Spleen (tissue), 11 donors: Measurements from ENCODE around the gene EYS. TPM values are rescaled to one million over a fixed set of nuclear protein-coding genes. Genes with fewer than 3 reads are reported as not detected.

Source experiments
- DNase-seq: peaks from one replicate; pipeline ENCODE4 v3.0.0-alpha.2; 2020
- H3K27ac ChIP-seq, 8 donors: fragments of 200-600 bp; sonication (generic) in 7 of 8; 1 replicate in 4 of 8; 2 replicates in 4 of 8; pipeline versions ENCODE4 v1.5.0 to v1.8.0; 2016 to 2021; ENCODE audit warnings: inconsistent platforms in 4 of 8, mild to moderate bottlenecking in 4 of 8, moderate library complexity in 1 of 8
- H3K27me3 ChIP-seq, 7 donors: fragments of 200-600 bp; sonication (generic) in 6 of 7; replicated peaks in 1 of 7; 1 replicate in 4 of 7; 2 replicates in 3 of 7; pipeline versions ENCODE4 v1.5.0 to v1.8.0; 2016 to 2021; ENCODE audit warnings: inconsistent platforms in 3 of 7, mild to moderate bottlenecking in 1 of 7
- H3K36me3 ChIP-seq, 6 donors: fragments of 200-600 bp; sonication (generic) in 5 of 6; 1 replicate in 4 of 6; 2 replicates in 2 of 6; pipeline versions ENCODE4 v1.5.0 to v1.8.0; 2016 to 2021; ENCODE audit warnings: inconsistent platforms in 2 of 6
- H3K4me1 ChIP-seq, 6 donors: fragments of 200-600 bp; sonication (generic) in 5 of 6; 1 replicate in 3 of 6; 2 replicates in 3 of 6; pipeline versions ENCODE4 v1.5.0 to v1.8.0; 2016 to 2021; ENCODE audit warnings: inconsistent platforms in 3 of 6
- H3K4me3 ChIP-seq, 8 donors: fragments of 200-600 bp; sonication (generic) in 7 of 8; 1 replicate in 4 of 8; 2 replicates in 4 of 8; pipeline versions ENCODE4 v1.5.0 to v1.8.0; 2016 to 2021; ENCODE audit warnings: inconsistent platforms in 4 of 8, mild to moderate bottlenecking in 4 of 8, moderate library complexity in 2 of 8
- H3K9me3 ChIP-seq, 8 donors: fragments of 200-600 bp; sonication (generic) in 7 of 8; 1 replicate in 4 of 8; 2 replicates in 4 of 8; pipeline versions ENCODE4 v1.5.0 to v1.8.0; 2016 to 2021; ENCODE audit warnings: inconsistent platforms in 4 of 8
- CTCF ChIP-seq, 11 experiments: fragments of 200-600 bp in 7 of 11; fragments of 450-650 bp in 4 of 11; sonication (generic) in 4 of 11; IDR thresholded peaks in 8 of 11; conservative IDR thresholded peaks in 3 of 11; 1 replicate in 7 of 11; 2 replicates in 4 of 11; pipeline versions ENCODE4 v1.4.0 to v1.8.0; 2016 to 2021; ENCODE audit warnings: antibody characterized with exemption in 11 of 11, inconsistent platforms in 4 of 11, mild to moderate bottlenecking in 1 of 11
- POLR2A ChIP-seq, 3 donors: fragments of 450-650 bp; IDR thresholded peaks; one replicate each; pipeline ENCODE4 v1.5.1; 2017; ENCODE audit warnings: antibody characterized with exemption in 3 of 3, mild to moderate bottlenecking in 1 of 3
- POLR2AphosphoS5 ChIP-seq, 3 donors: sonication (generic); formaldehyde crosslinking; IDR thresholded peaks; one replicate each; pipeline ENCODE4 v1.5.1; 2017; ENCODE audit warnings: antibody characterized with exemption in 3 of 3
- WGBS, 5 donors: extraction: QIAGEN DNeasy Blood & Tissue Kit in 3 of 5; methylation state at CpG; one replicate each; pipeline versions ENCODE4 v1.1.5 to v1.1.7; 2013 to 2018; 5-methylcytosine and 5-hydroxymethylcytosine counted together
- intact Hi-C: fragments of 100-400 bp; cut with DNase I; formaldehyde crosslinking; loops from one replicate; pipeline ENCODE4 v1.15.0; 2023; ENCODE audit warnings: low total_unique reads
- polyA plus RNA-seq, 3 donors: library from polyadenylated mRNA; stranded (reverse); fragments of 200-250 nt; gene quantifications; one replicate each; pipeline ENCODE4 v1.2.1, GENCODE V29; 2013
- total RNA-seq, 7 donors: library from RNA; depleted of rRNA in 3 of 7; stranded (reverse); fragments of >200 nt in 3 of 7; fragmentation: NEBNext Ultra II Directional in 4 of 7; extraction: Animal tissue kit (Norgen Biotek cat#: 25700) in 4 of 7; gene quantifications; one replicate each; pipeline versions ENCODE4 v1.1.0 to v1.2.1, GENCODE V29; 2016 to 2021
- donor health status: healthy with polysubstance abuse.
- donor health status: DM: no; HTN: no; CAD: no; lungs with moderate emphysema.
- donor health status: DM: no; HTN: no; CAD: no.
- donor health status: Bipolar disorder and iron deficiency.
- donor health status: healthy.
- donor health status: DM: no; HTN: no; CAD: no.
- donor health status: DM: yes; HTN: yes; CAD: no.

EYS gene
- total and polyA plus RNA-seq, 10 donors: under 0.01 to 0.72 (median 0.28) TPM; not detected in 5

- Histone ChIP-seq H3K27ac (no peak overlapping the region), H3K36me3 (no peaks in the 10 kb centered on the region), H3K27me3 (no peaks in the 10 kb centered on the region), H3K4me1 (no peaks in the 10 kb centered on the region), H3K9me3 (peaks cover 0 to 5% (median 0%) of the 10 kb centered on the region in 8 donors), H3K4me3 (no peak overlapping the region)
- intact Hi-C loops: no loop called here
- DNase-seq: no peak
- 80 to 95% (median 92%) methylated on average over 2 of the region's 2 CpGs for WGBS, 5 donors
- no peak for TF ChIP-seq CTCF (IDR thresholded peaks at IDR 0.05 in 8 of 11, conservative IDR thresholded peaks at IDR 0.05 in 3 of 11)
- TF ChIP-seq POLR2A (IDR thresholded peaks at IDR 0.05): no peak
- TF ChIP-seq POLR2AphosphoS5 (IDR thresholded peaks at IDR 0.05): no peak
These were observed 1623.8 kb downstream of the EYS start for GRCh38 chr6:64083261-64083660.

- 45 to 71% (median 53%) methylated on average over 2 of the region's 2 CpGs for WGBS, 5 donors
- no peak for DNase-seq
- no peak overlapping the region for H3K4me3 ChIP-seq
- H3K9me3 ChIP-seq: peaks cover 0 to 5% (median 0%) of the 10 kb centered on the region in 8 donors
- H3K27me3 ChIP-seq: no peaks in the 10 kb centered on the region
- TF ChIP-seq POLR2A (IDR thresholded peaks at IDR 0.05) (no peak), CTCF (IDR thresholded peaks at IDR 0.05 in 8 of 11, conservative IDR thresholded peaks at IDR 0.05 in 3 of 11) (no peak), POLR2AphosphoS5 (IDR thresholded peaks at IDR 0.05) (no peak)
- no peak overlapping the region for H3K27ac ChIP-seq
- intact Hi-C loops: no loop called here
- no peaks in the 10 kb centered on the region for H3K36me3 ChIP-seq
- H3K4me1 ChIP-seq: no peaks in the 10 kb centered on the region
These were observed 1625.6 kb downstream of the EYS start for GRCh38 chr6:64081453-64081852.

DNA sequence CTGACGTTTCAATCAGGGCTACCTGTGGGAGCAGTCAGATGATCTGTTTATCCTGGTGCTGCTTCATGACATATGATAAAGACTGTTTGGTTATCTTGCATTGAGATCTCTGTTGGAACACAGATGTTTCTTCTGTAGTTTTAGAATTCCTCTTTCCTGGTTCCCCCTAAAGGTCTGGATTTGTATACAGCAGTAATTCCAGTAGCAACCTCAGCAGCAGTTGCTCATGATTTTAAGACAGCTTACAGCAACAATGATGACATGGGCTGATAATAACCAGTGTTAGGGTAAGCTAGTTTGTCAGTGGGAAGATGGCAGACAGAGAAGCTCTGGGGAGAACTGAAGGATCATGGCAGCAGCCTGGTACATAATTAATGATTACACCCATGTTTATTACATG is 1632.0 kb downstream of the EYS start:
- Histone ChIP-seq H3K9me3 (no peaks in the 10 kb centered on the region), H3K4me3 (no peak overlapping the region), H3K27ac (no peak overlapping the region), H3K27me3 (no peaks in the 10 kb centered on the region), H3K4me1 (no peaks in the 10 kb centered on the region), H3K36me3 (no peaks in the 10 kb centered on the region)
- TF ChIP-seq POLR2AphosphoS5 (IDR thresholded peaks at IDR 0.05): no peak
- no peak for TF ChIP-seq CTCF (IDR thresholded peaks at IDR 0.05 in 8 of 11, conservative IDR thresholded peaks at IDR 0.05 in 3 of 11)
- no peak for TF ChIP-seq POLR2A (IDR thresholded peaks at IDR 0.05)
- WGBS, 5 donors: 50 to 87% (median 71%) methylated on average over 1 of the region's 1 CpG
- no peak for DNase-seq
- intact Hi-C loops: no loop called here

DNA sequence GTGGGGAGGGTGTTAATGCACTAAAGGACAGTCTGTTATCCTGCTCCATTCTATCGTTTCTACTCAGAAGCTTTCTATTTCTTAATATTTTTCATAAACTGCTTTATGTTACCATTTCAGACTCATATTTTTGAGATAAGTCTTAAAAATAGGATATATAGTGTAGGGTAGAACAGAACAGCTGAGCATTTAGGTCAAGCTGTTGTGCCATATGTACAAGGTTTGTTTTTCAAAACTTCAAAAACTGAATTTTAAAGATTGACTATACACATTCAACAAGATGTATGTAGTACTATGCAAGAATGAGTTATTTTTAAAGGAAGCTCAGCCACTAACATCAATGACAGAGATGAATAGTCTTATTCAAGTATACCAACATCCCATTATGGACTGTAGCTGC is 1634.3 kb downstream of the EYS start:
- Histone ChIP-seq H3K27ac (no peak overlapping the region), H3K9me3 (no peaks in the 10 kb centered on the region), H3K4me3 (no peak overlapping the region), H3K36me3 (no peaks in the 10 kb centered on the region), H3K4me1 (no peaks in the 10 kb centered on the region), H3K27me3 (no peaks in the 10 kb centered on the region)
- 64 to 88% (median 79%) methylated on average over 1 of the region's 1 CpG for WGBS, 5 donors
- TF ChIP-seq POLR2AphosphoS5 (IDR thresholded peaks at IDR 0.05) (no peak), POLR2A (IDR thresholded peaks at IDR 0.05) (no peak), CTCF (IDR thresholded peaks at IDR 0.05 in 8 of 11, conservative IDR thresholded peaks at IDR 0.05 in 3 of 11) (no peak)
- intact Hi-C loops: no loop called here
- no peak for DNase-seq
